HS-5 (cell line): ENCODE data around the gene SYT6.
"Not testable (repeated sequence)": the region's sequence is repeated elsewhere in the genome, so short reads cannot be mapped to it uniquely, and the experiment has no call there.

ENCODE experiments used
- DNase-seq: peaks from one replicate; pipeline ENCODE4 v3.0.0-alpha.2; 2012; ENCODE audit warnings: low read depth

SYT6 gene

GRCh38 chr1:114072246-114072645, 81.4 kb downstream of the SYT6 start:
- DNase-seq, result no peak

- not testable (repeated sequence) for DNase-seq
Observed at GRCh38 chr1:114069762-114070161, 83.9 kb downstream of the SYT6 start.

- DNase-seq, result not testable (repeated sequence)
Observed at GRCh38 chr1:114068684-114069083, 85.0 kb downstream of the SYT6 start.

- DNase-seq, result not testable (repeated sequence)
Observed at GRCh38 chr1:114065671-114066070, 88.0 kb downstream of the SYT6 start.

GRCh38 chr1:114063544-114063943, 90.1 kb downstream of the SYT6 start:
- no peak for DNase-seq

DNA sequence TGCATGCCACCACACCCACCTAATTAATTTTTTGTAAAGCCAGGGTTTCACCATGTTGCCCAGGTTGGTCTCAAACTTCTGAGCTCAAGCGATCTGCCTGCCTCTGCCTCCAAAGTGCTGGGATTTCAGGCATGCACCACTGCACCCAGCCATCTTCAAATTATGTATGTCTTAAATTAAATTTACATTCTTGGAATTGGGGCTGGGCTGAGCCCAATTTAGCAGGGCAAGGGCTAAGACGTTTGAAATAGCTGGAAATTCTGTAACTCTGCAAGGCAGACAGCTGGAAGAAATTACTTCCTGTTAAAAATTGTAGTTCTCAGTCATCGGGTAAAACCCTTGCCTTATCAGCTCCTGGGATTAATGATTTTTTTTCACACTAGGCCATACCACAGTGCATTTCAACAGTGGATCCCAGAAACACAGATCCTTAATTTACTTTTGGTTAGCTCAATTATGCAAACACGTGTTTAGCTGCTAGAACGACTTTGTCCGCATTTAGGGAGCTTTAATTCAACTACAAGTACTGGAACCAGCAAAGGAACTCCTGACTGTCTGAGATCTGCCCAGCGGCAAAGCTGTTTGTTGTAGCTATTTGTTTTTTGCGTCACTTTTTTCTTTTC, 91.1 kb downstream of the SYT6 start:
- no peak for DNase-seq

GRCh38 chr1:114061121-114061830, 92.4 kb downstream of the SYT6 start:
- DNase-seq, result no peak

DNA sequence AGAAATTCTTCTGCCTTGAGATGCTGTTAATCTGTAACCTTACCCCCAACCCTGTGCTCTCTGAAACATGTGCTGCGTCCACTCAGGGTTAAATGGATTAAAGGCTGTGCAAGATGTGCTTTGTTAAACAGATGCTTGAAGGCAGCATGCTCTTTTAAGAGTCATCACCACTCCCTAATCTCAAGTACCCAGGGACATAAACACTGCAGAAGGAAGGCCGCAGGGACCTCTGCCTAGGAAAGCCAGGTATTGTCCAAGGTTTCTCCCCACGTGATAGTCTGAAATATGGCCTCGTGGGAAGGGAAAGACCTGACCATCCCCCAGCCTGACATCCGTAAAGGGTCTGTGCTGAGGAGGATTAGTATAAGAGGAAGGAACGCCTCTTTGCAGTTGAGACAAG, 95.4 kb downstream of the SYT6 start:
- not testable (repeated sequence) for DNase-seq

DNA sequence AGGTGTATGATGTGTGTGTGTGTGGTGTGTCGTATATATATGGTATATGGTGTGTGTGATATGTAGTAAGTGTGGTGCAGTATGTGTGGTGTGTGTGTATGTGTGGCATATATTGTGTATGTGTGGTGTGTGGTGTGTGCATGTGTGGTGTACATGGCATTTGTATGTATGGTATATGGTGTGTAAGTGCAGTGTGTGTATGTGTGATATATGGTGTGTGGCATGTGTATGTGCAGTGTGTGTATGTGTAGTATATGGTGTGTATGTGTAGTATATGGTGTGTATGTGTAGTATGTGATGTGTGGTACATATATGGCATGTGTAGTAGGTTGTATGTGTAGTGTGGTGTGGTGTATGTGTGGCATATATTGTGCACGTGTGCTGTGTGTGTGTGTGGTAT, 99.5 kb downstream of the SYT6 start:
- no peak for DNase-seq

DNA sequence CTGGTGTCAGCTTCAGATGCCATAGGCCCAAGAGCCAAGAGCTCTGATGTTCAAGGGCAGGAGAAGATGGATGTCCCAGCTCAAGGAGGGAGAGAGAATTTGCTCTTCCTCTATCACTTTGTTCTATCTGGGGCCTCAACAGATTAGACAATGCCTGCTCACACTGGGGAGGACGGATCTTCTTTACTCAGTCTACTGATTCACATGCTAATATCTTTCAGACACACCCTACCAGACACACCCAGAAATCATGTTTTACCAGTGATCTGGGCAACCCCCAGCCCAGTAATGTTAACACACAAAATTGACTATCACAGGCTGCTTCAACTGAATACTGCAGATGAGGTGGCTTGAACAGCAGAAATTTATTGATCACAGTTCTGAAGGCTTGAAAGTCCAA, 105.4 kb downstream of the SYT6 start:
- DNase-seq, result no peak

- no peak for DNase-seq
Observed at GRCh38 chr1:114043548-114043947, 110.1 kb downstream of the SYT6 start.

- DNase-seq, result no peak
Observed at GRCh38 chr1:114043054-114043453, 110.6 kb downstream of the SYT6 start.

- no peak for DNase-seq
Observed at GRCh38 chr1:114040273-114041015, 113.2 kb downstream of the SYT6 start.
